Amniotic stem cell (primary cell): ENCODE data around the gene GATB.
"Not testable (repeated sequence)": the region's sequence is repeated elsewhere in the genome, so short reads cannot be mapped to it uniquely, and the experiment has no call there.

ENCODE experiments used
- DNase-seq: peaks from one replicate; lab custom pipeline; 2025; lab: John Stamatoyannopoulos, UW

Gene GATB

DNA sequence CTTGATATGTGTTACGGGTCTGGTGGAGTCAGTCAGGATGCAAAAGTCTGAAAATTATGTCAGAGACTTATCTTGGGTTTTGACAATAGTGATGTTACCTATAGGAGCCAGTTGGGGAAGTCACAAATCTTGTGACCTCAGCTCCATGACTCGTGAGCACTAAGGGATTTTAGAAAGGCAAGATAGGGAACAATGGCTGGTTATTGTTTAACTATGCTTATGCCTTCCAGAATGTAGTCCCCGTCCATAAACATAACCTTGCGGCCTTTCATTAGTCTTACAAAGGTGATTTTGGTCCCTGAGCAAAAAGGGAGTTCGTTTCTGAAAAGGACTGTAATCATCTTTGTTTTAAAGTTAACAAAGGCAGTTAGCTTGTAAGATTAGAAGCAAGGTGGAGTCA is 23.9 kb upstream of the GATB start:
- no peak for DNase-seq

DNA sequence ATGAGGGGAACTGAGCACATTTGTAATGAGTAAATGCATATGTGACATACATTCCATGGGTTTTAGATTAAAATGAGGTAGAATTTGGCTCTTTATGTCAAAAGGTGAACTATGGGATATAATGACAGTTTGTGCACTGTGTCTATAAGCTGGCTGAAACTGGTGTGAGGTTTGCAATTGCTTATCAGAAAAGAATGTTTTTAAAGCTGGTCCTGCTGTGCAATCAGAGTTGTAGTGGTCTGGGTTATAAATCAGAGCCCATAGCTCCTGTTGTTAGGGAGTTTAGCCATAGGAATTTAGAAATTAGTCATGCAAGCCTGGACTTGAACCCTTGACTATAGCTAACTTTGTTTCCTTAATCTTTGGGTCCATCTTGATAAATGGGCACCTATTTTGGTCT is 23.1 kb upstream of the GATB start:
- no peak for DNase-seq

DNA sequence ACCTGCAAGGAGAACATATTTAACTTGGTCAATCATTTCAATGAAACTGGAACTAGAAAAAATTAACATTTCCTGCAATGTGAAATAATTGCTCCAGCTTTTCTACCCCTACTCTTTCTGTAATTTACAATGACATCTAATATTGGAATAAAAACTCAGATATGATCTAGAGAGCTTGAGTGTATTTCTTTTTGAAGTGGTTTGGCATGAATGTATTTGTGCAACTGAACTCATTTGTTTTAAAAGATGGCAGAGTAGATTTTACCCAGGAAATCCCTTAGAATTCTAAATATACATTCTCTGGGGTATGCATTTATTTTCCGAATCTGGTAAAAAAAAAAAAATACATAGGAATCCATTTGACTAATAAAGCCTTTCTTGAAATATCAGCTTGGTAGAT is 21.5 kb upstream of the GATB start:
- no peak for DNase-seq

DNA sequence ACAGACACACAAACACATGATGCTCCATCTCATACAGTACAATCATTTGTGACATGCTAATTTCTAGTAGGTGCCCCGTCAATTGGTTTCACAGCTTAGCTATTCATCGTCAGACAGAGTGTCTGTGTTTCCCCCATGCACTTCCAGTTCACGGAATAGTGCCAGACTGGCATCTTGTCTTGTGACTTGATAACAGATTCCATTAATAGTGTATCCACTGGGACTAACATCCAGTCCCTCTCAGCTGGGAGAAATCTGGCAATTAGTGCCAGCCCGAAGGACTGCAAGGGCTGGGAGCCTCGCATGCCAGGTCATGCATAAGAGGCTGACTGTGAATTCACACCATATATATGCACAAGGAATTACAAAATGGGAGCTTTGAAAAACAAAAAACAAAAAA is 20.2 kb upstream of the GATB start:
- DNase-seq, result no peak

DNA sequence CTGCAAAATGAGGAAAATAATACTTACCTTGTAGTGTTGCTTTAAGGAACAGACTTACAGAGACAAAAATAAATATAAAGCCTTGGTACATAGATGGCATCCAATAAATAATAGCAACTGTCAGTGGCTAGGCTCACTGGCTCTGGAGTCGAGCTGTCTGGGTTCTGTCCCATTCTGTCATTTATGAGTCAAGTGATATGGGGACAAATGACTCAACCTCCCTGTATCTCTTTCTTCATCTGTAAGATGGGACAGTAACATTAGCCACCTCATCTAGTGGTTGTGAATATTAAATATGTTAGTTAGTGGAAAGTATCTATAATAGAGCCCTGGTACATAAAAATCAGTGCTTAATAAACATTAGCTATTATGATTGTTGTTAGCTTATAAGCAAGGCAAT is 16.7 kb upstream of the GATB start:
- DNase-seq, result no peak

DNA sequence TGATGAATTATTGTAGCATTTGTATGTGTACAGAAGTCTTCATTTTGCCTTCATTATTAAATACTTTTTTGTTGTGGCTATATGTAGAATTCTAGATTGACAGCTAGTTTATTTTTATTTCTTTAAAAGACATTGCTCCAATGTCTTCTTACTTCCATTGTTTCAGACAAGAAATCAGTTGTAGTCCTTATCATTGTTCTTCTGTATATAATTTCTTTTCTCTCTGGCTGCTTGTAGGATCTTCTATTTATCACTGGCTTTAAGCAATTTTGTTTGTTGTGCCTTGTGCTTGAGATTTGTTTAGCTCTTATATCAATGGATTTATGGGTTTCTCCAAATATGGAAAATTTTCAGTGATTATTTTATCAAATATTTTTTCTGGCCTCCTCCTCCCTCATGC is 13.5 kb upstream of the GATB start:
- no peak for DNase-seq

DNA sequence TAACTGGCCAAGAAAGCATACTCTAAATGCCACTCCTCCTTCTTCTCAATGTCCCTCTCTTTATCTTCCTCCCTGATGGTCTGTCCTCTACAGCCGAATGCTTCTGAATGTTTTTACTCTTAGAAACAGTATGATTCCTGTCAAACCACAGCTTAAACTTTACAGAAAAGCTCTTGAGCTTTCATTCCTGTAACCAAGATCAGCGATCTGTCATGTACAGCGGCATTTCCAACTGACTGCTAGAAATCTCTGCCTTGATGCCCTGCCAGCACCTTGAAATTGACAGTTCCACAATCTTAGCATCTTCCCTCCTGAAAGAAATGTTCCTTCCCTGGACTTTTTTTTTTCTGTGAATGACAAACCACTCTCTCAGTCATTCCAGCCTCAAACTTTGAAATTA is 11.5 kb upstream of the GATB start:
- DNase-seq, result no peak

DNA sequence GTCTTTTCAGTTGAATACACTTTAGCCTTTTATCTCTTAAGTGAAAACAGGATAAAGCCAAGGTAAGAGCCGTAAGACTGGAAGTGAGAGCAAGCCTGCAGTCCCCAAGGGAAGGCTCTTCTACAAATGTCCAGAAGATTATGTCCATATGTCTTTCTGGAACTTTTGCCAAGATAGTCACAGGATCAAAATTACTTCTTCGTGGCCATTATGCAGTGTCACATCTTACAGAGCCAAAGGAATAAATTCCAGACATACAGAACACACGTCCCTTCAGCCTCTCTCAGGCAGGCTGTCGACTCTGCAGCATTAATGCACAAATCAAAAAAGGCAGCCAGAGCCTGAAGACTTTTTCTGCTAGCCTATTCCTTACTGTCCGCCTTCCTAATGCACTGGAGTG is 10.9 kb upstream of the GATB start:
- no peak for DNase-seq

DNA sequence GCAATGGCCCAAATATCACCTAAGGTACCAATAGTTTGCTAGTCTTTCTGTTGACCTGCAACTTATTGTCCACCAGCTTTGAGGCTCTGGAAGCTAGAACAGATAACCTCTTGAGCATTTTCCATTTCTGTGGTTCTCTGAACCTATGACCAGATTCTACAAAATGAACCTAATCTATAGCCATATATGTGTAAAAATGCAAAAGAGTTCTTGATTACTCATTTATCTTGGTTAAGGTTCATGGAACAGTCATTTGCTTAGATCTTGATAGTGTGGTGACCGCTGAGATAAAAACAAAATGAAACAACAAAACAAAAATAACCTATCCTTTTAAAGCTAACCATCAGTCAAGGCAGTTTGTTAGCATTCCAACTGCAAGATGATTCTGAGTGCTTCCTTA is 9.3 kb upstream of the GATB start:
- DNase-seq, result no peak

DNA sequence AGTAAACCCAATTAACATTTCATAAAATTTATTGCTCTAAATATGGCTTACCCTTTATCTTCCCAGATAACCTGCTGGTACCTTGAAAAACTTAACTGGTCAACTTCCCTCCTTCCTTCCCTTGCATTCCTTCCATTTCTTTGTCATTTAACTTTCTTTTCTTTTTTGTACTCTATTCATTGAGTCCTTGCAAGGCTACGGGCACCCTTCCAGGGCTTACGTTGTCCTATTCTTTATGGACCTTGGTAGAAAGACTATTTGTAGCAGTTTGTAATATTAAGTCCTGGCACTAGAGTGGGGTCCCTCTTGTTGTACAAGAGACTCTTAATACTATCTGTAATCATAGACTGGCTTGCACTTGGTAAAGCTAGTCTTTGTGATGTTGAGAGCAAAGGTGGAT is 8.0 kb upstream of the GATB start:
- no peak for DNase-seq

DNA sequence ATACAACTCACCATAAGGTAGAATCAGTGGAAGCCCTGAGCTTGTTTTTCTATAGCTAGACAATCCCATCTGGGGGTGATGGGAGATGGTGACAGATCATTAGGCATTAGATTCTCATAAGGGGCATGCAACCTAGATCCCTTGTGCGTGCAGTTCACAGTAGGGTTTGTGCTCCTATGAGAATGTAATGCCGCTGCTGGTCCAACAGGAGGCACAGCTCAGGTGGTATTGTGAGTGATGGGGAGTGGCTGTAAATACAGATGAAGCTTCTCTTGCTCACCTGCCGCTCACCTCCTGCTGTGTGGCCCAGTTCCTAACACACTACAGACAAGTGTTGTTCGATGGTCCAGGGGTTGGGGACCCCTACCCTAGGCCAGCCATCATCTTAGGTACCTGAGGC is 5.9 kb upstream of the GATB start:
- DNase-seq, result no peak

DNA sequence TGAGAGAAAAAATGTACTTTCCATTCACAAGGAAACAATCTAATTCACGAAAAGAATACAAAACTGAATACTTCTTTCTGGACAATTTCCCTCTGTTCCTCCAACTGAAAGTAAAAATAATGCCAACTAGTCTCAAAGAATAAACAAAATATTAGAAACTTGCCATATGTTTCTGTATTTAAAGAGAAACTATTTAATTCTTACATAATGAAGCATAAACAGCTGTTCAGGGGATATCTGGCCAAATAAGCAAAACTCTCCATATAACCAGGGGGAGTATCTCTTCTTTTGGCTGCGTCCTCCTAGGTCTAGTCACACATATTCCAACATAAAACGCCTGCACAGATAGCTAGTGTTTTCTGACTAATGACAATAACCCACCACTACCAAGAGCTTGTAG is 805 bp downstream of the GATB start:
- DNase-seq, result no peak

DNA sequence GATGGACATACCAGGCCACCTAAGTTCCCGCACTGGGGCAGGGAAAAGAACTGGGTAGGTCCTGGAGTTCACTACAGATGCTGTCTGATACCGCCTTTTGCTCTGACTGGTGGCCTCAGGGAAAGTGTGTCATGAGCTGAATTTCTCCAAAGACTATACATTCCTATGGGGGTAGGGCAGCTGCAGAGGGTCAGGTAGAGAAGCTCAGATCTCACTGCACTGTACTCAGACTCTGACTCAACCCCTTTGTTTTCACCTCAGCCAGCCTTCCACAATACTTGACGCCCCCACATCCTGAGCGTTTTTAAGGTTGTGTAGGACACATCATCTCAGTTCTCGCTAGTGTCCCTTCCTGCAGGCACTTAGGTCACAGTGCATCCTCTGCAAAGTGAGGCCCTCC is 7.8 kb downstream of the GATB start:
- no peak for DNase-seq

DNA sequence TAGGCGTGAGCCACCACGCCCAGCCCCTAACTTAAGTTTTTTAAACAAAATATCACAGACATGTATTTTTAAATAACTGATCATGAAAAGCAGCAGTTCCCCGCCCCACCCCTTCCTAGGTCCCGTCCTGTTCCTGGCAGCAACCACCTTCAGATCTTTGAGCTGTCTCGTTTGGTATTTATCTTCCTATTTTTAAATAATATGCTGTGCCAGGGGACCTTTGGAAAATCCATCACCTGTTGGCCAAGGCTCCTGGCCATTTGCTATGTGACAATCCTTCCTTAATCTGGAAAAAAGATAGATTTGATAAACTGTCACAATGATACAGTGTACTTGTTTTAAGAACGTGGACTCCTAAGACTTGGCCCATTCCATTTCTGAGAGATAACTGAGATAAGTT is 10.7 kb downstream of the GATB start:
- DNase-seq, result no peak

DNA sequence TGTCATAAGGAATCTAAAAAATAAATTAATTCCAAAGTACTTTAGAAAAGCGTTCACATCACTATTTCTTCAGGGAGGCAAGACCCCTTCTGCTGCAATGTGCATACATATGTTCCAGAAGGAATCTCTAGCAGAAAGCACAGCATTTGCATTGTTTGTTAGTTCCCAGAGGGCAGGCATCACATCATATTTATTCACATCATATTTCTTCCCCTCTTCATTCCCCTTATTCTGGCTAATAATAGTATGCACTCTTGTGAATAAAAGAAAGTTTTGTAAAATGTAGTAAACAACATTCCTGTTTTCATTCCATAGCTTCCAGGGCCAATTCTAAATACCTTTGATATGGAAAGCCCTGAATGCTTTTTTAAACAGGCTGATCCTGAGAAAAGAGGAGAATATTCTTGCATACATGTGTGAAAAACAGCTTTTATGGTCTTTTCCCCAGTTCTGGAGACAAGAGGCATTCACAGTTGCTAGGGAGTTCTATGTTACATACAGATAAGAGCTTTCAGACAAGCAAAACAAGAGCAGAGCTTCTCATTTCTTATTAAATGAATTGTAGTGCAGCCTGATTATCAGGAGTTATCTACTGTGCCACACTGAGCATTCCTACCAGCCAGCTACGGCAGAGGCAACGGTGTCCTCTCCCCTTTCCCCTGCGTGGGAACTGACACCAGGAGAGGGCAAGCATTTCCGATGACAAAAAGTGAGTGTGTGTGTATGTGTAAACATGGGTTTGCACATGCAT is 15.2 kb downstream of the GATB start:
- no peak for DNase-seq

DNA sequence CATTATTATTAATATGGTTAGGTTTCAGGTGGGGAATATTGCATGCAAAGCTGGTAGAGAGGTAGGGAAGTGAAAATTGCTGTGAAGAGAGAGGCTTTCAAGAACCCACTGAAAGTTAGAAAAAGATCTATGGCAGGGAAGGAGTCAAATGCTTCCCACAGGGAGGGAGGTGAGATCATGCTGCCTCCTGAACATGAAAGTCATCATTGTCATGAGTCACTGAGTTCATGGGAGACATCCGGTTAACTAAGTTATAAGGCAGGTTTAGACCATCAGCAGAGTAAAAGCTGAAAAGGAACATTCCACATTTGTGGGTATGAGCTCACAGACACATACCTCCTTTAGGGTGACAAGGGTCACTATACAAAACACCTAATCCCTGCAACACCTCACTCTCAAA is 16.2 kb downstream of the GATB start:
- DNase-seq, result peak; percentile 65

DNA sequence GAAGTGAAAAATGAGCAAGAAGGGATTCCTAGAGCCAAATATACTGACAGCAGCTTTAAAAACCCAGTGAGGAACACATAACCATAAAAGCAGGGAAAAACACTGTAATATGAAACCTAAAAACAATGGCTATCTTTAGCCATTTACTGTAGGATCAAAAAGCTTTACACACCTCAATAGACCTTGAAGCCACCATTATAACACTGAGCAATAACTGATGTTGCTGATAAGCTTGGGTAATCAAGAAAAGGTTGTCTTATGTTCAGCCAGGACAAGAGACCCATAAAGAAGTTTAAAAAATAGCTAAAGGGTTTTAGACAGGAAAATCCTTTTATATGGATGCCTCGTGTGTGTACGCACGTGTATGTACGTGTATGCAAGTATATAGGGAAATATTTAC is 16.9 kb downstream of the GATB start:
- DNase-seq, result no peak

DNA sequence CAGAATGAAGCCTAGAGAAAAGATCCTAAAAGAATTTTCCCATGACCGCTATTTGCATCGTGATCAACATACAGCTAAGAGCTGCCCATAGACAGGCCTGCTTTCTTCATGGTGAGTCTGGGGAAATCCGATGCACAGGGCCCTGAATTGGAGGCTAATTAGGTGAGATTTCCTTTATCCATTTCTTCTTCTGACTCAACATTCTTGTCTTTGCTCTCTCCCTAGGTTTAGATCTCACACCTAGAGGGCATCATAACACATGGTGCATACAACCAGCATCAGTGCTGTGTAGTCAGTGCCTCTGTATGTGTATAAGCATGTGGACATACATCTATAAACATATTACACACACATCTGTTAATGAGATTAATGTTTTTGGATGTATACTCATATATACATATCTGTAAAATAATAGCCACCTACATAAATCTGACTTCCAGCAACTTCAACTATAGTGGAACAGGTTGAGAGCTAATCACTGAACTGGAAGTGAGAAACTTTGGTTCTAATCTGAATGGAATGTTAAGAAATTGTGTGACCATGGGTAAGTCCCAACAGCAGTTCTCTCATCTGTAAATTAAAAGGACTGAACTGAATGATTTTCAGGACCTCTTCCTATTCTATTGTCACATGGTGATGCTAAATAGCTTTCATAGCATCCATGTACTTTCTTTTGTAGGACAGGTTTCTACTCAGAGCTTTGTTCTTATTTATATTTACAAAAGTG is 17.5 kb downstream of the GATB start:
- no peak for DNase-seq

DNA sequence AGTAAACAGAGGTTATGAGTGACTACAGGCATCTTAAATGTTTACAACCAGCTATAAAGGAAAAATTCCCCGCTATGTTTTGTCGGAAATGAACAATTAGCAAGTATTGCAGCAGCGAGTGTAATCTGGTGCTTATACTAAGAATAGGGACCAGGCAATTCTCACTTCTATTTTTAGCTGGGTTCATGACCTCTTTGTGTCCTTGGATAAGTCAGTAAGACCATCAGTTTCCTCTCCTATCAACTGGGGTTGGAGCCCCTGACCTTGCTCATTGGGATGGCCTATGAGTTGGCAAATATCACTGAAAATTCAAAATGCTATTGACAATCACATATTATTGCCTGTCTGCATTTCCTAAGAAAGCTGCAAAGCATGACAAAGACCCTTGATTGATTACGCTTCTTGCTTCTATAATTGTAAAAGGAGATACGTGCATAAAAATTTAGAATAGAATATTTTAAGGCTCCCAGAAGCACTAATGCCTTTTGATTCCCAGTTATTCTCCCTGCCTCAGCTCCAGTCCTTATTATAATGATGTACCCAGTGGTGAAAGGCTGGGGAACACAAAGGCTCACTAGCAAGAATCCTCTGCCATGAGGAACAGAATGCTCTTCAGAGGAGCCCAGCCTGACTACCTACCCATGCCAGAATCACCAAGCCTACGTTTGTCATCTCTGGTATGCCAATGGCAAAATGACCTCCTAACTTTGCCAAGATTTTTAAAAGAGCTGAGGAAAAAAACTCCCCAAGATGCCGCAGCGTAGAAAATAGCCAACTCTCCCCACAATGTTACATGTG is 21.9 kb downstream of the GATB start:
- DNase-seq, result no peak

DNA sequence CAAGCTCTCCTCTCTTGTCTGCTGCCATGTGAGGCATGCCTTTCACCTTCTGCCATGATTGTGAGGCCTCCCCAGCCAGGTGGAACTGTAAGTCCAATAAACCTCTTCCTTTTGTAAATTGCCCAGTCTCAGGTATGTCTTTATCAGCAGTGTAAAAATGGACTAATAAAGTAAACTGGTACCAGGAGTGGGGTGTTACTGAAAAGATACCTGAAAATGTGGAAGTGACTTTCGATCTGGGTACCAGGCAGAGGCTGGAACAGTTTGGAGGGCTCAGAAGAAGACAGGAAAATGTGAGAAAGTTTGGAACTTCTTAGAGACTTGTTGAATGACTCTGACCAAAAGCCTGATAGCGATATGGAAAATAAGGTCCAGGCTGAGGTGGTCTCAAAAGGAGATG is 24.0 kb downstream of the GATB start:
- DNase-seq, result not testable (repeated sequence)

DNA sequence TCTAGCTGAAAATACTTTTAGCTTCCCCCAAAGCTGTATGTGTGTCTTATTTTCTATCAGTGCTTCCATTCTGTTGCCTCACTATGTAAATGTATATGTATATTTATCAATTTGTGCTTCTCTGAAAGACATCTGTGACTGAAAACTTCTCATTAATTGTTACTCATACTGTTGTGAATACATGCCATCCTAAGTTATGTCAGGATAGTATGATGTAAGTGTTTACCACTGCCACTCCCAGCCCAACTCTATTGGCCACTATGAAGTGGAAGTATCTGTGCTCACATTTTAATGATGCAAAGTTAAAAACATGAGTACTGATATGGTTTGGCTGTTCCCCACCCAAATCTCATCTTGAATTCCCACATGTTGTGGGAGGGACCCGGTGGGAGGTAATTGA is 24.4 kb downstream of the GATB start:
- no peak for DNase-seq

DNA sequence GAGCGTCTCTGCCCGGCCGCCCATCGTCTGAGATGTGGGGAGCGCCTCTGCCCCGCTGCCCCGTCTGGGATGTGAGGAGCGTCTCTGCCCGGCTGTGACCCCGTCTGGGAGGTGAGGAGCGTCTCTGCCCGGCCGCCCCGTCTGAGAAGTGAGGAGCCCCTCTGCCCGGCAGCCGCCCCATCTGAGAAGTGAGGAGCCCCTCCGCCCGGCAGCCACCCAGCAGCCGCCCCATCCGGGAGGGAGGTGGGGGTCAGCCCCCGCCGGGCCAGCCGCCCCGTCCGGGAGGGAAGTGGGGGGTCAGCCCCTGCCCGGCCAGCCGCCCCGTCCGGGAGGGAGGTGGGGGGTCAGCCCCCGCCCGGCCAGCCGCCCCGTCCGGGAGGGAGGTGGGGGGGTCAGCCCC is 29.1 kb downstream of the GATB start:
- DNase-seq, result not testable (repeated sequence)
